Activated CD4-positive, alpha-beta T cell treated with anti-CD3 and anti-CD28 coated beads, Interleukin-2, amount 10 ng/mL, durations not matched to agents 24 days and 14 days (primary cell): ENCODE data around the gene DNAJB2. TPM values are rescaled to one million over a fixed set of nuclear protein-coding genes. Genes with fewer than 3 reads are reported as not detected.
A peak's percentile ranks its signal among the peaks of the same experiment; 100 is the strongest.
"Not testable (repeated sequence)": the region's sequence is repeated elsewhere in the genome, so short reads cannot be mapped to it uniquely, and the experiment has no call there.

Source experiments
- DNase-seq: peaks from one replicate; pipeline ENCODE4 v3.0.0; 2022
- H3K27ac Mint-ChIP-seq: one replicate; pipeline ENCODE4 v1.8.0; 2022; ENCODE audit warnings: mild to moderate bottlenecking, mixed read lengths
- H3K27me3 Mint-ChIP-seq: one replicate; pipeline ENCODE4 v1.8.0; 2022; ENCODE audit warnings: mixed read lengths
- H3K36me3 Mint-ChIP-seq: one replicate; pipeline ENCODE4 v1.8.0; 2022; ENCODE audit warnings: low read depth, mild to moderate bottlenecking, mixed read lengths
- H3K4me1 Mint-ChIP-seq: one replicate; pipeline ENCODE4 v1.8.0; 2021; ENCODE audit warnings: mixed read lengths
- H3K4me3 Mint-ChIP-seq: one replicate; pipeline ENCODE4 v1.8.0; 2022; ENCODE audit warnings: mild to moderate bottlenecking, moderate library complexity, mixed read lengths
- H3K9me3 Mint-ChIP-seq: one replicate; pipeline ENCODE4 v1.8.0; 2021; ENCODE audit warnings: mixed read lengths
- intact Hi-C: fragments of 100-400 bp; cut with micrococcal nuclease; formaldehyde crosslinking; loops from one replicate; pipeline ENCODE4 v1.15.1; 2023
- total RNA-seq: library from RNA; stranded (reverse); gene quantifications from 2 replicates; pipeline ENCODE4 v1.2.3, GENCODE V29; 2022

The DNAJB2 gene
- total RNA-seq, 1 donor from 2014 or later = 52.4 TPM

- Mint-ChIP-seq H3K4me3 (no peak overlapping the region), H3K27me3 (no peaks in the 10 kb centered on the region), H3K36me3 (peaks cover 30% of the 10 kb centered on the region), H3K9me3 (no peaks in the 10 kb centered on the region), H3K27ac (peak overlapping the region; percentile 53), H3K4me1 (peaks cover 34% of the 10 kb centered on the region)
- intact Hi-C loops = no loop called here
- DNase-seq = no peak
Measured at GRCh38 chr2:219282943-219283581, 3.9 kb downstream of the DNAJB2 start.

GRCh38 chr2:219284501-219285372 is 5.6 kb downstream of the DNAJB2 start:
- DNase-seq = no peak
- H3K4me3 Mint-ChIP-seq = no peak overlapping the region
- no peaks in the 10 kb centered on the region for H3K27me3 Mint-ChIP-seq
- H3K27ac Mint-ChIP-seq = no peak overlapping the region
- intact Hi-C loops = no loop called here
- no peaks in the 10 kb centered on the region for H3K9me3 Mint-ChIP-seq
- H3K36me3 Mint-ChIP-seq = peaks cover 29% of the 10 kb centered on the region
- H3K4me1 Mint-ChIP-seq = peaks cover 26% of the 10 kb centered on the region

DNA sequence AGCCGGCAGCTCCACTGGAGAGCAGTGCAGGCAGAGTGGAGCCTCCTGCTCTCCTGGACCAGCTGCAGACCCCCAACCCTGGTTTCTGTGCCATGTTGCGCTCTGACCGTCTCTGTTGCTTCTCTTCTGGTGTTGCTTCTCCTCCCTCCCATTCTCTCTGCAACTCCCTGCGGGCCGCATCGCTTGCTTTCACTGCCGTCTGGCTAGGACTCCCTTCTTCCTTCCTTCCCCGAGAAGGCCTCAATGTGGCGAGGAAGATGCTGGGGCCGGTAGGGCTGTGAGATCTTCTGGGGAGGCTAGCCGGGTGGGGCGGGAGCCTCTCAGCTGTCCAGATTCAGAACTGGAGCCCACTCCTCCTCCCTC is 6.2 kb downstream of the DNAJB2 start:
- Mint-ChIP-seq H3K27ac (no peak overlapping the region), H3K36me3 (peaks cover 27% of the 10 kb centered on the region), H3K4me1 (peaks cover 20% of the 10 kb centered on the region), H3K4me3 (no peak overlapping the region), H3K9me3 (no peaks in the 10 kb centered on the region), H3K27me3 (no peaks in the 10 kb centered on the region)
- intact Hi-C loops = no loop called here
- DNase-seq = no peak

GRCh38 chr2:219285894-219286425 is 6.8 kb downstream of the DNAJB2 start:
- Mint-ChIP-seq H3K27ac (no peak overlapping the region), H3K4me3 (no peak overlapping the region)

DNA sequence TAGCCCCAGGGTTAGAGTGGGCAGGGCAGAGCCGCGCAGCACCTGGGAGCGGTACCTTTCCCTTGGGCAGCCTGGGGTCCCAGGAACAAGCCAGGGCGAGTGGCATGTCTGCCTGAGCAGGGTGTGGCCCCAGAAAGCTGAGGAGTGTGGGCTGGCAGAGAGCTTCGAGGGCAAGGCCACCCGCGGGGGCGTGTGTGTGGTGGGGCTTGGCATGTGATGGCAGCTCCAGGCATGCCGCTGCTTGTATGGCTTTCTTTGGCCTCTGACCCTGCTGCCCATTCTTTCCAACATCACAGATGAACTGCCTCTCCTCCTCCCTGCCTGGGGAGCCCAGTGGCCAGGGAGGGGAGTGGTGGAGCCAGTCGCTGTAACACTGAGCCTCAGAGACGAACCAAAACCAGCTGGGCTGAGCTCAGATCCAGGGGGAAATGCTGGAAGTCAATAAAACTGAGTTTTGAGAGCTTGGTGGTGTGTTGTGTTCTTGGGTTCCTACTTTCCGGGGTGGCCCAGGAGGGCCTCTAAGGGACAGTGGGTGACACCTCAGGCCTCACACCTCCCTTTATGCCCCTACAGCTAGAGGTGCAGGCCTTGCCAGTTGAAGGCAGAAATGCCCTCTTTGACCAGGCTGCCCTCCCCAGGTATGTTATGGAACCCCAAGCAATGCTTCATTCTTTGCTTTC is 7.4 kb downstream of the DNAJB2 start:
- no peak overlapping the region for H3K27ac Mint-ChIP-seq
- H3K4me1 Mint-ChIP-seq = peaks cover 11% of the 10 kb centered on the region
- no peak for DNase-seq

More at GRCh38 chr2:219285894-219286425, 6.8 kb downstream of the DNAJB2 start:
- intact Hi-C loops = no loop called here
- H3K27me3 Mint-ChIP-seq = no peaks in the 10 kb centered on the region
- peaks cover 16% of the 10 kb centered on the region for H3K4me1 Mint-ChIP-seq
- DNase-seq = no peak
- H3K36me3 Mint-ChIP-seq = peaks cover 26% of the 10 kb centered on the region
- no peaks in the 10 kb centered on the region for H3K9me3 Mint-ChIP-seq

GRCh38 chr2:219287116-219287440 is 7.9 kb downstream of the DNAJB2 start:
- Mint-ChIP-seq H3K4me1 (peaks cover 11% of the 10 kb centered on the region), H3K36me3 (peaks cover 19% of the 10 kb centered on the region)
- H3K9me3 Mint-ChIP-seq, DNase-seq, H3K27me3 Mint-ChIP-seq, intact Hi-C loops, H3K4me3 Mint-ChIP-seq, H3K27ac Mint-ChIP-seq: not testable (repeated sequence)

More for the DNA sequence above, 7.4 kb downstream of the DNAJB2 start:
- Mint-ChIP-seq H3K27me3 (no peaks in the 10 kb centered on the region), H3K4me3 (no peak overlapping the region), H3K36me3 (peaks cover 22% of the 10 kb centered on the region), H3K9me3 (no peaks in the 10 kb centered on the region)
- intact Hi-C loops = no loop called here

- peaks cover 7% of the 10 kb centered on the region for H3K4me1 Mint-ChIP-seq
- H3K27ac Mint-ChIP-seq = no peak overlapping the region
Measured at GRCh38 chr2:219287580-219288265, 8.6 kb downstream of the DNAJB2 start.

GRCh38 chr2:219289195-219289536 is 10.0 kb downstream of the DNAJB2 start:
- DNase-seq = no peak
- intact Hi-C loops = no loop called here
- no peaks in the 10 kb centered on the region for H3K27me3 Mint-ChIP-seq
- no peak overlapping the region for H3K4me3 Mint-ChIP-seq
- H3K36me3 Mint-ChIP-seq = peaks cover 3% of the 10 kb centered on the region
- peaks cover 5% of the 10 kb centered on the region for H3K4me1 Mint-ChIP-seq
- no peaks in the 10 kb centered on the region for H3K9me3 Mint-ChIP-seq
- H3K27ac Mint-ChIP-seq = no peak overlapping the region

More at GRCh38 chr2:219287580-219288265, 8.6 kb downstream of the DNAJB2 start:
- no peaks in the 10 kb centered on the region for H3K27me3 Mint-ChIP-seq
- peaks cover 14% of the 10 kb centered on the region for H3K36me3 Mint-ChIP-seq
- intact Hi-C loops = no loop called here
- H3K4me3 Mint-ChIP-seq = no peak overlapping the region
- H3K9me3 Mint-ChIP-seq = no peaks in the 10 kb centered on the region
- no peak for DNase-seq

DNA sequence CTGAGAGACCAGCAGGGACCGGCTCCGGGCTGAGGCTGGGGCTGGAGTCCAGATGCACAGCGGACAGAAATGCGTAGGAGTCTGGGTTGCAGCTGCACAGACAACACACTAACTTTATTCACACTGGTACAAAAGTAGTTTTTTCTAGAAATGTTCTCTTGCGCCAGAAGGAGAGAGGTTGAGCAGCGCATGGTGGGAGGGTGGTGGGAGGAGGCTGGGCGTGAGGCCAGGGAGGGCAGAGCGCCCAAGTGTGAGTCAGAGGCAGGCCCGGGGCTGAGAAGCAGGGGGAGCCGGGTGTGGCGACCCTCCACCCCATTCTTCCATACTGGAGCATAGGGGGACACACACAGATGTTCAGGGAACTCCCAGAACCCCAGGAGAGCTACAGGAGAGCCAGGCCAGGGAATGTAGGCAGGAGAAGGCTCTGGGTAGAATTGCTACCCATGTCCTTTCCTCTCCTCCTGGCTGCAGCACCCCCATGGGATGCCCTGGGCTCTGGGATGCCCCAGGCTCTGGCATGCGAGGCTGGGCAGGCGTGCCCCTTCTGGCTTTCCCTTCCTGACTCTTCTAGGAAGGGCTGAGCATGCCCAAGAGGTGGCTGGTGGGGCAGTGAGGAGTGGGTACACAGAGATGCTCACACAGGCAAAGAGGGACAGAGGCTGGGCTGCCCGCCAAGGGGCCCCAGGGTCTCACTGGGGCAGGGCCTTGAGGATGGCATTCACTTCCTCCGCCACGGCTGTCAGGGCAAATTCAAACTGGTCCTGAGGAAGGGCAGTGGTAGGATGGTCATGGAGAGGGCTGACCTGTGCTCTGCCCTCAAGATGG is 10.6 kb downstream of the DNAJB2 start:
- no peak for DNase-seq
- Mint-ChIP-seq H3K9me3 (no peaks in the 10 kb centered on the region), H3K27ac (no peak overlapping the region), H3K36me3 (peaks cover 3% of the 10 kb centered on the region), H3K27me3 (no peaks in the 10 kb centered on the region), H3K4me1 (peaks cover 8% of the 10 kb centered on the region), H3K4me3 (no peak overlapping the region)
- intact Hi-C loops = no loop called here

DNA sequence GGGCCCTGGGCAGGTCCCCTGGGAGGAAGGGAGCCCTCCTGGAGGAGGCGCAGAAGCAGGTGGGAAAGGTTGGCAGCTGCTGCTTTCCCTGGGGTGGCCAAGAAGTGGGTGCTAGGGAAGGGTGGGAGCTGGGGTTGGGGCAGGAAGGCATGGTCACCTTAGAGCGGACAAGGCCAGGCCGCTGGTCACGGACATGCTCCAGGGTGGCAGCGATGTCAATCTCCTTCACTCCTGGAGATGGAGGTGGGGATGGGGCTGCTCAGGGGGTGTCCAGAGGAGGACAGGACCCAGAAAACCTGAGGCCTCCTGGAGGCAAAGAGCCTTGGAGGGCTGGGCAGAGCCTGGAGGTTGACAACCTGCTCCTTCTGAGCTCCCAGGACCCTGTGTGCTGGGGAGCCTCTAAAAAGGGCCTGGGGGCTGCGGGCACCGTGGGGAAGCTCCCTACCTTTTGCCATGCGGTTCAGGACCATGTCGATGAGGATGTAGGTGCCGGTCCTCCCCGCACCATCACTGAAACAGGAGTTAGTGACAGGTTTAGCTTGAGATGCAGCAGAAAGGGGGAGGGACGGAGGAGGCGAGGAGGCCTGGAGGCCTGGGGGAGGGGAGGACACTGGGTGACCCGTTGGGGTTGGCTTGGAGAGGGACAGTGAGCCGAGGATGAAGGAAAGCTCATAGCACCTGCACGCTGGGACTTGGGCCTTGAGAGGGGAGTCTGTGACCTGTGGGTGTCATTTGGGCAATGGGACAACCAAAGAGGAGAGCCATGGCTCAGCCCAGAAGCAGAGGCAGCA is 11.4 kb downstream of the DNAJB2 start:
- intact Hi-C loops = no loop called here
- H3K27ac Mint-ChIP-seq = no peak overlapping the region
- no peak for DNase-seq

DNA sequence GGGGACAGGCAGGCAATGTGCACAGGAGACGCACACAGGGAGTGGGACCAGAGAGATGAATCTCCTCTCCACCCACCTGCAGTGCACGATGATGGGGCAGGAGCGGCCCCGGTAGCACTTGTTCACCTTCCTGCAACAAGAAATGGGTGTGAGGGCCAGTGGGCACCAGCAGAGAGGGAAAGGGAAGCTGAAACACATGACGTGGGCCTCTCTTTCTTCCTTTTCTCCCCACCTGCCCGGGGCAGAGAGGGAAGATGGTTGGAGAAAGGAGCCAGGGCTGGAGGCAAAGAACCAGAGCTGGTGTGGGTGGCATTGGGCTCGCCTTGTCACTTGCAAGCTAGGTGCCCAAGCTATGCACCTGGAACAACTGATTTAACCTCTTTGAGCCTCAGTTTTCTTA is 12.2 kb downstream of the DNAJB2 start:
- Mint-ChIP-seq H3K9me3 (no peaks in the 10 kb centered on the region), H3K36me3 (no peaks in the 10 kb centered on the region), H3K4me3 (no peak overlapping the region), H3K27me3 (no peaks in the 10 kb centered on the region), H3K4me1 (peaks cover 12% of the 10 kb centered on the region), H3K27ac (no peak overlapping the region)
- DNase-seq = no peak
- intact Hi-C loops = no loop called here

More for the DNA sequence above, 11.4 kb downstream of the DNAJB2 start:
- Mint-ChIP-seq H3K4me1 (peaks cover 11% of the 10 kb centered on the region), H3K4me3 (no peak overlapping the region), H3K9me3 (no peaks in the 10 kb centered on the region), H3K27me3 (no peaks in the 10 kb centered on the region), H3K36me3 (no peaks in the 10 kb centered on the region)

- no peak for DNase-seq
- H3K27me3 Mint-ChIP-seq = no peaks in the 10 kb centered on the region
- no peak overlapping the region for H3K4me3 Mint-ChIP-seq
- intact Hi-C loops = no loop called here
- H3K4me1 Mint-ChIP-seq = peaks cover 12% of the 10 kb centered on the region
- H3K9me3 Mint-ChIP-seq = no peaks in the 10 kb centered on the region
- H3K27ac Mint-ChIP-seq = no peak overlapping the region
- no peaks in the 10 kb centered on the region for H3K36me3 Mint-ChIP-seq
Measured at GRCh38 chr2:219291910-219292490, 12.8 kb downstream of the DNAJB2 start.
